OCI-M2 (cell line): Measurements from ENCODE around the gene NES.
"Not testable (repeated sequence)": the region's sequence is repeated elsewhere in the genome, so short reads cannot be mapped to it uniquely, and the experiment has no call there.

ENCODE experiments used
- DNase-seq: peaks from one replicate; lab custom pipeline; 2025; ENCODE audit not compliant: unreplicated experiment; lab: John Stamatoyannopoulos, UW

Gene NES

DNA sequence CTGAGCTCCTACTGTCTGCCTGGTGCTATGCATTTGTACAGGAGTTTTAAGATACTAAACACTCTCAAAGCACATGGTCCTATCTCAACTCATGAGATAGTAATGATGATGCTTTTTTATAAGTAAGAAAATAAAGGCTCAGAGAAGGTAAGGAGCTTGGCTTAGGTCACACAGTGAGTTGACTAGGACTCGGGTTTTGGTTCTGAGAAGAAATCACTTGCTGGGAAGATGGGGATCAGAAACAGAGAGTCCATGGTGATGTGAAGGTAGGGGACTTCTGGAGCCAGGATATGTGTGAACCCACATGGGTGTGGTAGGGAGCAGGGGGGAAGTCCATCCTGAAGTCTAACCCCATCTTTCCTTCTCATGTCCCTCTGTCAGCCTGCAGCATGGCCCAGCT lies 31.5 kb downstream of the NES start:
- DNase-seq: no peak

DNA sequence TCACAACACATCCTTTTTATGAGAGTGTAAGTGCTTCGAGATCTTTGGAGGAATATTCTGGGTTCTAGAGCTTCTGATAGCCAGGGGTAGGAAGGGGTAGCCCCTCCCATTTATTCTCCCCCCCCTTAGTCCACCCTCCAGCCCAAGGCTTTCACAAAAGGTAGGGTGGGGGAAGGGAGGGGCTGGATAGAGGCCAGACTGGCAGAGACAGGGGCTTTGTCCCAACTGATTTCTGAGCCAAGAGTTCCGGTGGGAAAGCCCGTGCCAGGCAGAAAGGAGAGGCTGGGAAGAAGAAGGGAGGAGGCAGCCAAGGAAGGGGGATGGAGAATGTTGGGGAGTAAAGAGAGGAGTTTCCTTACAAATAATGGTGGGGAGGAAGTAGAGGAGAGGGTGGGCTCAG lies 32.2 kb downstream of the NES start:
- DNase-seq: no peak

DNA sequence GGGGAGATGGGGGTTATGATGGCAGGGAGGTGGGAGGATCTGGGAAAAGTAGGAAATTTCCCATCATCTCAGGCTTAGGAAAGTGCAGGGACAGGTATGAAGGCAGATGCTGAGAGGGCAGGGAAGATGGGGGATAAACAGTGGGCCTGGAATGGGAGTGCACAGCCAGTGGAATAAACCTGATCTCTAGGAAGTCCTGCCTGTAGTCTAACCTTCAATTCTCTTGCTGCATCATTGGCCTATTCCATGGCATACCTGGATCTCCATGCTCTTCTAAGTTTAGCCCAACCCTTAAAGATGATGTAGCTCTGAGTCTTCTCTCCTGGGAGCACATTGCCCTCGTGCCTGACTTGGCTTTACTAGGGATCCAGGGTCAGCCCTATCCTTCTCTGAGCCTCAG lies 32.6 kb downstream of the NES start:
- no peak for DNase-seq

DNA sequence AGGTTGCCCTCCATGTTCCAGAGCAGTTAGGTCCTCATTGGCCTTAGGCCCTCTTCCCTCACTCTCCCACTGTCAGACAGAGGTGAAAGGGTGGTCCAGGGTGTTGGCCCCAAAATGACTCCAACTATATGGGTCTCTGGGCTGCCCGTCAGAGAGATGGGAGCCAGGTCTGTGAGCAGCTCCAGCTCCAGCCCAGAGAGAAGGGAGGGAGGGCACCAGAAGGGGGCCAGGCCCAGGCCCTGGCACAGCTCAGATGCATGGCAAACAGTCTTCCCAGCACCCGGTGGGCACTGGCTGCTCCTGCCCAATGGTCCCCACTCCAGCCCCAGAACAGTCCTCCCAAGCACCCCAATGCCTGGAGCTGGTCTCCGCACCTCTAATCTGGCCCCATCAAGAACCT lies 33.1 kb downstream of the NES start:
- DNase-seq: no peak

DNA sequence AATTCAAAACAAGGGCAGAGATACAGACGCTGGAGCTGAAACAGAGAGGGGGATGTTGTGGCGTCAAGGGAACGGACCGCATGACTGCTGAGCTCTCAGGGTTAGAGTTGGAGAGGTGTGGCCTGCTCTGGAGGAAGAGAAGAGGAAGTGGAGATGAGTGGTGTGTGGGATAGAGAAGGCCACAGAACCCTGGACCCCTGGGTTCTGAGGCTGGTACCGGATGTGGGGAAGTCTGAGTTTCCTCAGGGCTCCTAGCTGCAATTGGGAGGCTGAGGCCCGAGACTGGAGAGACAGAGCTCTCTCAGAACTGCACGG lies 33.5 kb downstream of the NES start:
- no peak for DNase-seq

DNA sequence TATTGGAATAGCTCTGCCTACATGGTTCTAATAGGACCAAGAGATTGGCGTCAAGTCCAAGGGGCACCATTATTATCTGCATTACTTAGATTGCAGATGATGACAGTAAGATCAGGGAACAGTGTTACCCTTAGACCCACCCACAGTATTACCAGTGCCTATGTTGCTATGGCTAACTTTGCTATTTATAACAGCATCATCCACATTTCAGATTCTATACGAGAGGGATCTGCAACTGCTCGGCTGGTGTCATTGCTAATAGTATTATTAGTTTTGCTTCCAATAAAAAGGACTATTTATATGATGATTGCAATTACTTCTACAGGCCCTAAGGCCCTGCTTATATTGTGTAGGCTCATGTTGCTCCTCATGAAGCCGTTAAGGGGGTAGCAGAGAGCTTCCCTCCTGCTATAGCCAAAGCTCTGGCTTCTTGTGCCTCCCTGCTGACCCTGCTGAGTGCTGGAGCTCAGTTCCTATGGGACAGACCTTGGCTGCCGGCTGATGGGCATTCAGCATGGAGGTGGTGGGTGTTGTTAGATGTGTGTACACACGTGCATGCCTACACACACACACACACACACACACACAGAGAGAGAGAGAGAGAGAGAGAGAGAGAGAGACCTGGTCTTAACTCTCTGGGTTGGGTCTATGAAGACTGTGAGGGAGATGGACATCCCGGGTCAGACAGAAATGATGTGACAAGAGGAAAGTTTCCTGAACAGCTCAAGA lies 34.0 kb downstream of the NES start:
- DNase-seq: no peak

DNA sequence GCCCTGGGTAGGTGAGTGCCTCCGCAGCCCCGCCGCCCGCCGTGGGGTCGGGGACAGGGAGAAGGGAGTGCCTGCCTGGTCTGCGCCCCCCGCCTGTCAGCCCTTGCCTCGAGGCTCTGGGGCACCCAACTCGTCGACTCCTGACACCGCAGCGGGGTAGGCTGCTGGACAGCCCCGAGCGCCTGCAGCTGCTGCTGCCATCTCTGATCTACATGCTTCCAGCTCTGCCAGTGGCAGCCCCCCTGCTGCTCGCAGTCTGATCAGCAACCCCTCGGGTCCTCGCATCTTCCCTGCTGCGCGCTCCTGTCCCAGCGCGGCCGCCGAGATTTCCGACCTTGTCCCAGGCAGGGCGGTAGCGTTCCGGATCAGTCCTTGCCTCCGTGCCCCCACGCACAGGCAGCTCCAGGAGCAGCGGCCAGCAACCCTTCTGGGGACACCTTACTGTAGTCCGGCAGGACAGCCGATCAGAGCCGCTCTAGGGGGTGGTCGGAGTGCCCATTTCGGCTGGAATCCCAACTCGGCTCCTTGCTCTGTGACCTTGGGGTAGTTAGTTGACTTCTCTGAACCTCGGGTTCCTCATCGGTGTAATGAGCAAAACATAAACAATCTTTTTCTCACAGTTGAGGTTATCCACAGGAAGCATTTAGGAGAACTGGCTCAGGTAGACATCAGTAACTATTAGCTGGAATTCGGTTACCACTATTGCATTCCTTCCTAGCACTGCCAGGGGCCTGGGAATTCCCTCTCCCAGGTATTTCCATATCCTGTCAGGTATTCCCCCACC lies 34.8 kb downstream of the NES start:
- no peak for DNase-seq

DNA sequence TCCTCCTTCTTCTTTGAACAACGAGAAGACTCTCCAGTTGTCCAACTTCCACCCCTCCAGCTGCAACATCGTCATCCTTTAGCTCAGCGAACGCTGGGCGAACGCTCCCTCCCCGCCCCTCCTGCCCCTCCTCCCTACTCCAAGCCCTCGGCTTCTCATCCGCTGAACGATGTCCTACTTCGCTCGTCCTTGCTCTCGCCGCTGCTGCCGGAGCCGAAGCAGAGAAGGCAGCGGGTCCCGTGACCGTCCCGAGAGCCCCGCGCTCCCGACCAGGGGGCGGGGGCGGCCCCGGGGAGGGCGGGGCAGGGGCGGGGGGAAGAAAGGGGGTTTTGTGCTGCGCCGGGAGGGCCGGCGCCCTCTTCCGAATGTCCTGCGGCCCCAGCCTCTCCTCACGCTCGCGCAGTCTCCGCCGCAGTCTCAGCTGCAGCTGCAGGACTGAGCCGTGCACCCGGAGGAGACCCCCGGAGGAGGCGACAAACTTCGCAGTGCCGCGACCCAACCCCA lies 35.4 kb downstream of the NES start, which contains the start of gene BCAN:
TSS of gene BCAN (plus strand) at position 357 of the 504 bp plus-strand sequence. CDS start 3,938 bp downstream, outside the sequence.
- no peak for DNase-seq

DNA sequence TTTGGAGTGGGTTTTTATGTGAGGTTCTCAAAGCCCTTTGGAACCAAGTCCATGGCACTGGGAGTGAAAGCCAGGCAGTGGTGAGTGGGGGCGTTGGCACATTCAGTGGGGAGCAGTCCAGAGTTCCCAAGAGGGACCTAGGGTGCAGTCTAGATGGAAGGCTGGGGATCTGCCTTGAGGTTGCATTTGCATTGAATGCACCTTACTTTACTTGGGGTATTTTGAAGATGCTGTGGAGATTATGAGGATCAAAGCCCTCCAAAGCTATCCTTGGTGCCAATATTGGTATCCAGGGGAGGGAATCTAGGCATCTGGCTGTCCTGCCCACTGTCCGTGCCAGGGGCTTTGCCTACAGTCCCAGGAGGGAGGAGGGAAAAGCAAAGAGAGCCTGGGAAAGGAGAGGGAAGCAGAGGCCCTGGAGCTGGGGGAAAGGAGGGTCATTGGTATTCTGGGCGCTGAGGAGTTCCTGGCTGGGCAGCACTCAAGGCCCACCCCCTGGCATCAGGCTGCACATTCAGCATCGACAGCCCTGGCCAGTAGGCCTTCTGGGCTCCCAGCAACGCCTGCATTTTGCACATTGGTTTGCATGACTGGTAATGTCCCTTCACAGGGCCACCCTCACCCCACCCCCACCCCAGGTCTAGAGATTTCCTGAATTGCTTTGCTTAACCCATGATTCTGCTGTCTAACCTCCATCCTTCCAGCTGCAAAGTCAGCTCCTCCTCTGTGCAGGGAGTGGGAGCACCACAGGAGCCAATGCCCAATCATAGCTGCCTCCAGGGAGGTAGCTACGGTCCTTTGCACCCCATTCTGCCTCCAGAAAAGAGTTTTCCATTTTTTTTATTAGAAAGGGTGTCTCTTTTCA lies 36.1 kb downstream of the NES start:
- no peak for DNase-seq

DNA sequence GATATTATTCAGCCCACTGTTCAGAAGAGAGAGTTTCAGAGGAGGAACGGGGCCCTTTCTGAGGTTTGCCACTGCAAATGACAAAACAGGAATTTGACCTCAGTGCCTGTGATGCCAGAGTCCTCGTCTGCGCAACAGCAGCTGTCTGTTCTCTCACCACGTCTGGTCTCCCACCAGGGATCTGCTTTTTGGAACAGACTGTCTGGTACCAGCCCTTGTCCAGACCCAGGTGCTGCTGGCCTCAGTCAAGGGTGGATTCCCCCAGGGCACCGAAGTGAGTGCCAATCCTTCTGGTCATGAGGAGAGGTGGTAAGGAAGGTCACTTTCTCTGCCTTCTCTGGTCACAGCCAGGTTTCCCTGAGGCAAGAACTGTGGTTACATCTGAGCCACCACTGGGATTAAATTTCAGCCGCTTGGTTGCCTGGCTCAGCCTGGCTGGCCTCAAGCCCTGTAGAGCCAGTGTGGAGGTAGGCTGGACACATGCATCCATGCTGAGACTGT lies 37.6 kb downstream of the NES start:
- no peak for DNase-seq

DNA sequence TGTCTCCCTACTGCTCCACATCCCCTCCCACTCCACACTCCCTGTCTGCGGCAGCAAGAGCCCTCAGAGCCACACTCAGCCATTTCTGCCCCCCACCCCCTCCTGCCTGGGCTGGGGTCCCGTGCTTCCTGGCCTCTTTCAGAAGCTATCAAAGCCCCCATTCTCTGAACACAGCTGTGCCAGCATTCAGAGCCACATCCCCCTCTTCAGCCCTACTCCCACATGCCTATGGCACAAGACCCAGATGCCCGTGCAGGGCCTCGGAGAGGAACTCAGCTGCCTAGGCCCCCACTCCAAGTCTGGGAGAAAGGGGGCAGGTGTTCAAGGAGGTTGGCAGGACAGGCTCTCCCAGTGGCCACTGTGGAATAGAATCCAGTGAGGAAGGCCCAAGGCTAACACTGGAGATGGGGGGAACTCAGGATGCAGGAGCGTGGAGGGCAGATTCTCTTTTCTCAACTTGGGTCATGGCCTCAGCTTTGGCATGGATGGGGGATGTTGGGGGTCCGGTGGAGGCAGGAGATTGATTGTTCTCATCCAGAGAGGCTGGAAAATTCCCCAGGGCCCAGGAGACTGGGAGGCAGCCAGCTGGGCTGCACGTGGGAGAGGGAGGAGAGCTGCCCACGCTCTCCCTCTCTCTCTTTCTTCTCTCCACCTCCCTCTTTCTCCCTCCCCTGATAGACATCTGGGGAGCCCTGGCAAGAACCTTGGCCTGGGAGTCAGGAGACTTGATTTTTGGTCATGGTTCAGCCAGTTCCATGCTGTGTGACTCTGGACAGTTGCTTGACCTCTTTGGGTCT lies 38.8 kb downstream of the NES start:
- DNase-seq: no peak

DNA sequence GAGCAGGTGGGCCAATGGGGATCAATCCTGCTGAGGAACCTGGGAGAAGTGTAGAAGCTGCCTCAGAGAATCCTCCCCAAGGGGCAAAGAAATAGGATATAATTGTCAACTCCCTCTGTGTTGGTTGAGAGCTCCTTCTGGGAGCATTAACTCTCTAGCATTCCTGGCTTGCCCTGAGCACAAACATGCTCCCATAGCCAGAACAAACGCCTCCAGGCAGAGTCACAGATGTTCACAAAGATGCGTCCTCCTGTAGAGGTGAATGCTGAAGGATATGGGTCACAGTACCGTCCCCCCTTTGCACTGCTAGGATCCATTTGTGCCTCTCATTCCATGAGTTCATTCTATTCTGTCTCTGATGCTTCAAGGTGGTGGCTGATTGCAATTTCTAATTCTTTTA lies 44.9 kb downstream of the NES start:
- DNase-seq: no peak

DNA sequence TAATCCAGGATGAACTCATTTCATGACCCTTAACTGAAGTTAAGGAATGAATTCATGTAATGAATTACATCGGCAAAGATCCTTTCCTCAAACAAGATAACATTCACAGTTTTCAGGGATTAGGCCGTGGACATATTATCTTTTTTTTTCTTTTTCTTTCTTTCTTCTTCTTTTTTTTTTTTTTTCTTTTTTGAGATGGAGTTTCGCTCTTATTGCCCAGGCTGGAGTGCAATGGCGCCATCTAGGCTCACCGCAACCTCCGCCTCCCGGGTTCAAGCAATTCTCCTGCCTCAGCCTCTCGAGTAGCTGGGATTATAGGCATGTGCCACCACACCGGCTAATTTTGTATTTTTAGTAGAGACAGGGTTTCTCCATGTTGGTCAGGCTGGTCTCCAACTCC lies 46.1 kb downstream of the NES start:
- not testable (repeated sequence) for DNase-seq

DNA sequence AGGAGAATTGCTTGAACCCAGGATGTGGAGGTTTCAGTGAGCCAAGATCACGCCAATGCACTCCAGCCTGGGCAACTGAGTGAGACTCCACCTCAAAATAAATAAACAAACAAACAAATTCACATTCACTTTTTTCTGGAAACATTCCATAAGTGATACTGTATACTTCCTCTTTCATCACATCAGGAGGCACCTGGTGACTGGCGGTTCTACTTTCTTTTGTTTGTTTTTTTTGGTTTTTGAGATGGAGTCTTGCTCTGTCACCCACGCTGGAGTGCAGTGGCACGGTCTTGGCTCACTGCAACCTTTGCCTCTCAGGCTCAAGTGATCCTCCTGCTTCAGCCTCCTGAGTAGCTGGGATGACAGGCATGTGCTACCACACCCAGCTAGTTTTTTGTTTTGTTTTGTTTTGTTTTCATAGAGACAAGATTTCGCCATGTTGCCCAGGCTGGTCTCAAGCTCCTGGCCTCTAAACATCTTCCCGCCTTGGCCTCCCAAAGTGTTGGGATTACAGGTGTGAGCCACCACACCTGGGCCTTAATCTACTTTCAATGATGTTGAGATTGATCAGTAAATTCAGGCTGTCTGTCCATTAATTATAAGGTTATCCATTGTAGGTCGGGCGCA lies 47.3 kb downstream of the NES start:
- DNase-seq: no peak

DNA sequence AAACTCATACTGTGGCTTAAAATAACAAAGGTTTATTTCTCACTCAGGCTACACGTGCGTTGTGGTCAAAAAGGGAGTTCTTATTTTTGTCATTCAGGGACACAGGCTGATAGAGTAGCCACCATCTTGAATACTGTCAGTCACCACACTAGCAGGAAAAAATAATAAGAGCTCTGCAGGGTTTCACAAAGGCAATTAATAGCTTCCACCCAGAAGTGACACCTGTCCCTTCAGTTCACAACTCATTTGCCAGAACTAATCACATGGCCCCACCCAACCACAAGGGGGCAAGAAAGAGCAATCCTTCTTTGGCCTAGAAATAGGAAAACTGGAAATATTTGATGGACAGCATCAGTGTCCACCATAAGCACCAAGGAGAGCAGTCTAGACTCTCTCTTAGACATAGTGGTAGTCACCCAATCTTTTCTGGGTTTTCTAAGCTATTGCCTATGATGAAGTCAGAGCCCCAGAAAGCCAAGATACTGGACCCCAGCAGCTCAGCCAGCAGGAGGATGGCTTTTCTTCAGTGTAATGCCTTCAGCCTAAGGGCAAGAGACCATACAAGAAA lies 49.8 kb downstream of the NES start:
- DNase-seq: peak; percentile 14

DNA sequence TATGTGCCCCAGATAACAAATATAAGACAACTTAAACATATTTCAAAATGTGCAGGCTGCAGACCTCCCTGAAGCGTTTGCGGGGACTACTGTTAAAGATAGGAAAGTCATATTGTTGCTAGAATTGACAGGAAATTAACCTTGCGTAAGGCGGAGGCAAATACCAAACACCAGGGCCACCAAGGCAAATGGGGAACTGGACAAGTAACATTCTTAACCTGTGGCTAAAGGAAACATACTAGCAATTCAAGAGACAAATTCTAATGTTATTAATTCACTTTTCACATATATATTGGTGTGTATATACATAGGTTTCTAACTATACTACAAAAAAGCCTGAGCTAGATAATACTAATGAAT lies 51.1 kb downstream of the NES start:
- no peak for DNase-seq

DNA sequence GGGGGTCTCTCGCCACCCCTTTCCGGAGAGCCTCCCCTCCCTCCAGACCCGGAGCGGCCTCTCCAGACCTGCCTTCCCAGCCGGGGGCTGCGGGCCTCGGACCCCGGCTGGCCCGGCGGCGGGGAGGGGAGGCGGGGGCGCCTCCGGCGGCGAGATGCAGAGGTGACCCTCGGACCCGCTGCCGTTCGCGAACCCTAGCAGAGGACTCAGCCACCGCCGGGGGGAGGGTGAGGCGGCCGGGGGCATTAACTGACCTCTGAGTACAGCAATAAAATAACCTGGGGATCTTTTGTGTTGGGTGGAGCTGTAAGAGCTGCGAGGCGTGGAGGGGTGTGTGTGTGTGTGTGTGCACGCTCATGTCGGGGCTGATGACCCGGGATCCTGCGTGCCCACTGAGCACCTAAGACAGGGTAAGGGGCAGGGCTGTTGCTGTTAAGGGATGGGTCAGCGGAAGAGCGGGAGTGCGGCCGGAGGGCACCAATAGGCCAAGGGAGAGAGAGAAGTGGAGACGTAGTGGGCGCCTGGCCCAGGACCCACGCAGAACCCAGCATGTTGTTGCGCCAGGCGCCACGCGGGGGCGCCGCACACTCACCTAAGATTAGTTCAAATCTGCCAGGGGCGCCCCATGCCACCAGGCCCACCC lies 51.6 kb downstream of the NES start:
- DNase-seq: peak; percentile 18

DNA sequence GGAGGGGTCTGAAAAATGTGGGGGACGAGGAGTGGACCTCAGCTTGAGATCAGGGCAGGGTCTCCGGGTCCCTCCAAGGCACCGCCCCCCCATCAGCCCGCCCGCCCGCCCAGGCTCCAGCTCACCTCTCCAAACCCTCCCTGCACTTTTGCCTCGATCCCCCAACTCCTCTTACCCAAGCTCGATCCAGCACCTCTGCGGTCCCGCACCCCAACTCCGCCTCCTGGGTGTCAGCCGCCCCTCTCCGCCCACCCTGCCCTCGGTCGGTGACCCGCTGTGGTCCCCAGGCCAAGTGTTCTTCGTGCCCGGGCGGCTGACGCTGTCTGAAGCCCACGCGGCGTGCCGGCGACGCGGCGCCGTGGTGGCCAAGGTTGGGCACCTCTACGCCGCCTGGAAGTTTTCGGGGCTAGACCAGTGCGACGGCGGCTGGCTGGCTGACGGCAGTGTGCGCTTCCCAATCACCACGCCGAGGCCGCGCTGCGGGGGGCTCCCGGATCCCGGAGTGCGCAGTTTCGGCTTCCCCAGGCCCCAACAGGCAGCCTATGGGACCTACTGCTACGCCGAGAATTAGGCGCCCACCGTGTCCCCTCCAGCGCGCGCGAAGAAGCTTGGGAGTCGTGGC lies 52.3 kb downstream of the NES start:
- no peak for DNase-seq
